WERI-Rb-1 (cell line): ENCODE measurements around the gene UNC5B.

Experiments
- DNase-seq: peaks from one replicate; pipeline ENCODE4 v3.0.0-alpha.2; 2020
- H3K27ac ChIP-seq: fragments of 250-450 bp; sonication (Bioruptor Pico); 2 replicates; pipeline ENCODE4 v1.5.1; 2020; ENCODE audit warnings: mild to moderate bottlenecking, moderate library complexity
- H3K27me3 ChIP-seq: fragments of 250-450 bp; sonication (Bioruptor Pico); 2 replicates; pipeline ENCODE4 v1.5.1; 2021; ENCODE audit warnings: mild to moderate bottlenecking, low read depth, moderate library complexity; ENCODE audit not compliant: insufficient read depth, severe bottlenecking
- H3K36me3 ChIP-seq: fragments of 250-450 bp; sonication (Bioruptor Pico); 2 replicates; pipeline ENCODE4 v1.5.1; 2020; ENCODE audit warnings: mild to moderate bottlenecking, moderate library complexity
- H3K4me3 ChIP-seq: 2 replicates; pipeline ENCODE4 v1.5.1; 2011; ENCODE audit warnings: low read depth, mild to moderate bottlenecking, control low read depth, low read length
- H3K9me3 ChIP-seq: fragments of 250-450 bp; sonication (Bioruptor Pico); 2 replicates; pipeline ENCODE4 v1.5.1; 2021; ENCODE audit warnings: mild to moderate bottlenecking, moderate library complexity; ENCODE audit not compliant: severe bottlenecking
- TF ChIP-seq, protein P1 (sequence below): IDR thresholded peaks from 2 replicates; pipeline ENCODE4 v1.5.1; 2011; ENCODE audit warnings: low read depth, mild to moderate bottlenecking, control low read depth, inconsistent platforms, low read length

UNC5B gene

DNA sequence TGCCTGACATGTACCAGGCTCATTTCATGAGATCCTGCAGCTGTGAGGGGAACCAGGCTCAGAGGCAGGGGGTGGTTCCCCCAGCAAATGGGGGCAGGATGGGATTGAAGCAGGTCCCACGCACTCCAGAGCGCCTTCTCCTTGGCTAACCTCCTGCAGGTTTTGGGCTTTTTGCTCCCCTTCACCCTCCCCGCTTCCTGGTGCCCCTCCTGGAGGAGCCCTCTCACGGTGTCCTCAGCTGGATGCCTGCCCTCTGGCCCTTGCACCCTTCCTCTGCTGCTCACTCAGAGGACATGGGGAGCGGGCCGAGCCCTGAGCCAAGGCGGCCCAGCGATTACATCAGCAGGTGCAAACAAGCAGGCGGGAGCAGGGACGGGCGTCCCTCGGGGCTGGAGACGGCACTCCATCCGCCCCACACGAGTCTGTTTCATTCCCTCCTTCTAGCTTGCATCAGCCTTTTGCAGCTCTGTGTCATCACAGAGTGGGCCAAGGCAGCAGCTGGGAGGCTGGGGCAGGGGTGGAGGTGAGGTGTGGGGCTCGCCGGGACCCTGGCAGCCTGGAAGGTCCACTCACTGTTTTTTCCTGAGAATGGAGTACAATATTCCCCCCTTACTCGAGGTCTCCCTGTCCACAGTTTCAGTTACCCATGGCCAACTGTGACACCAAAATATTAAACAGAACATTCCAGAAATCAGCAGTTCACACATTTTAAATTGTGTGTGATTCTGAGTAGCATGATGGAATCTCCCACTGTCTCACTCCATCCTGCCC, 54.0 kb downstream of the UNC5B start:
- no peaks in the 10 kb centered on the region for H3K36me3 ChIP-seq
- no peak for DNase-seq
- no peaks in the 10 kb centered on the region for H3K27me3 ChIP-seq
- H3K9me3 ChIP-seq: no peaks in the 10 kb centered on the region
- no peak overlapping the region for H3K4me3 ChIP-seq
- TF ChIP-seq, protein P1, sequence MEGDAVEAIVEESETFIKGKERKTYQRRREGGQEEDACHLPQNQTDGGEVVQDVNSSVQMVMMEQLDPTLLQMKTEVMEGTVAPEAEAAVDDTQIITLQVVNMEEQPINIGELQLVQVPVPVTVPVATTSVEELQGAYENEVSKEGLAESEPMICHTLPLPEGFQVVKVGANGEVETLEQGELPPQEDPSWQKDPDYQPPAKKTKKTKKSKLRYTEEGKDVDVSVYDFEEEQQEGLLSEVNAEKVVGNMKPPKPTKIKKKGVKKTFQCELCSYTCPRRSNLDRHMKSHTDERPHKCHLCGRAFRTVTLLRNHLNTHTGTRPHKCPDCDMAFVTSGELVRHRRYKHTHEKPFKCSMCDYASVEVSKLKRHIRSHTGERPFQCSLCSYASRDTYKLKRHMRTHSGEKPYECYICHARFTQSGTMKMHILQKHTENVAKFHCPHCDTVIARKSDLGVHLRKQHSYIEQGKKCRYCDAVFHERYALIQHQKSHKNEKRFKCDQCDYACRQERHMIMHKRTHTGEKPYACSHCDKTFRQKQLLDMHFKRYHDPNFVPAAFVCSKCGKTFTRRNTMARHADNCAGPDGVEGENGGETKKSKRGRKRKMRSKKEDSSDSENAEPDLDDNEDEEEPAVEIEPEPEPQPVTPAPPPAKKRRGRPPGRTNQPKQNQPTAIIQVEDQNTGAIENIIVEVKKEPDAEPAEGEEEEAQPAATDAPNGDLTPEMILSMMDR: no peak
- H3K27ac ChIP-seq: no peak overlapping the region

DNA sequence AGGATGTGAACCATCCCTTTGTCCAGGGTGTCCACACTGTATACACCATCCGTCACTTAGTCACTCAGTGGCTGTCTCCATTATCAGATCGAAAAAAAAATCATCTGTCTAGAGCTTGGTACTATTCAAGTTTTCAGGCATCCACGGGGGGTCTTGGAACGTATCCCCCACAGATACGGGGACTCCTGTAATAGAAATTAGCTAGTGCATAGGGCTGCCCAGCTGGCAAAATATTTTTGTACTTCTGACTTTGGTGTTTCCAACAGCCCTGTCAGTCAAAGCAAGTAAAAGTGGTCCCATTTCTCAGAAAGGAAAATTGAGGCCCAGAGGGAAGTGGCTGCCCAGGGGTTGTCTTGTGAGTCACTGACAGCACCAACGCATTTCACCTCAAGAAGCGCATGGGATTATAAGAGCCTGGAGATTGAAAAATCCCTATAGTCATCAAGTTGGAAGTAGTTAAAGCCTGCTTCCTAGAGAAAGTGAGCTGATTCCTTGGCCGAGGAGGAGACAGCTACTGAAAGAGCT, 54.6 kb downstream of the UNC5B start:
- H3K4me3 ChIP-seq: no peak overlapping the region
- TF ChIP-seq, protein P1: no peak
- no peaks in the 10 kb centered on the region for H3K9me3 ChIP-seq
- no peaks in the 10 kb centered on the region for H3K36me3 ChIP-seq
- no peak overlapping the region for H3K27ac ChIP-seq
- no peaks in the 10 kb centered on the region for H3K27me3 ChIP-seq
- no peak for DNase-seq

DNA sequence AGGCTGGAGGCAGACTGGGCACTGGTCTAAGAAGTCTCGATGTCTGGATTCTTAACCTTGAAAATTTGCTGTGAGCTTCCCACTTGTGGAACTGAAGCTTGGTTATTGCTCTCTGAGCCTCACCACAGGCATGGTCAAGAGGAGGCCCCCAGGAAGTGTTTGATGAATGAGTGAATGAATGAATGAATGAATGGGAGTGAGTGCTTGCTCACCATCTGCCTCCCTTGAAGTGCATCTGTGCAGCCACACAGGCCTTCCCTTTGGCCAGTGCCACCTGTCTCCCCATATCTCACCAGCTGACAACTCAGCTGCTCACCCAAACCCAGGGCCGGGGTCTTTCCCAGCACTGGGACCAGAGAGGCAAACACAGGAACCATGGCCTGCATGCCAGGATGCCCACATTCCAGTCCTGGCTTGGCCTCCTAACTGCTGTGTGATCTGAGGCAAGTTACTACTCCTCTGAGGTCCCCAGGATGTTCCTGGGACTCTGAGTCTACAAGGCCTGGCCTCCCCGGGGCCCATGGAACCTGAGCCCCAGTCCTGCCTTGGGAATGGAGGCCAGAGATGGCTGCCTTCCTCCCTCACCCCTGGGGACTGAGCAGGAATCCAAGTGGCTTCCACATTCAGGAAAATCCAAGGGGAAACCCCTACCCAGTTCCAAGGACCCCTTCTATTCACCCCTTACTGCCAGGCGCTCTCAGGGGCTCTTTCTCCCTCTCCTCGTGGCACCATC, 55.3 kb downstream of the UNC5B start:
- H3K36me3 ChIP-seq: no peaks in the 10 kb centered on the region
- H3K27me3 ChIP-seq: no peaks in the 10 kb centered on the region
- TF ChIP-seq, protein P1: no peak
- no peak overlapping the region for H3K27ac ChIP-seq
- no peak for DNase-seq
- H3K4me3 ChIP-seq: no peak overlapping the region
- H3K9me3 ChIP-seq: no peaks in the 10 kb centered on the region

DNA sequence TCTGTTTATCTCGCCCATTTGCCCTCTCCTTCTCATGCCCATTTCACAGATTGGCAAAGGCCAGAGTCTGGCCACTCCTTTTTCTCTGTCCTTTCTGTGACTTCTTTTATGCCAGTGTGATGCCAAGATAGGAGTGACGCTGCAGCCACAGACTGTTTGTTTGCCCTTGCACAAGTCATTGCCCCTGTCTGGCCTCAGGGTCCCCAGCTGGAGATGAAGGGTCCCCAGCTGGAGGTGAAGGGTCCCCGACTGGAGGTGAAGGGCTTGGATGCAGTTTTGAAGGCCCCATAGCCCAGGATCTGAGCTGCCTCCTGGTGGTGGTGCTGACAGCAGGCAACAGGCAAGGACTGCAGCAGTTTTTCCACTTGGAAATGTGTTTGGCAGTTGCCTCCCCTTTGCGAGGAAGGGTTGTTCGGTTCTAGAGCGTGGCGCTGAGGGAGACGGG, 55.9 kb downstream of the UNC5B start:
- no peaks in the 10 kb centered on the region for H3K9me3 ChIP-seq
- TF ChIP-seq, protein P1: peak; percentile 73
- H3K27ac ChIP-seq: no peak overlapping the region
- H3K27me3 ChIP-seq: no peaks in the 10 kb centered on the region
- no peaks in the 10 kb centered on the region for H3K36me3 ChIP-seq
- H3K4me3 ChIP-seq: no peak overlapping the region
- peak; percentile 43 for DNase-seq

DNA sequence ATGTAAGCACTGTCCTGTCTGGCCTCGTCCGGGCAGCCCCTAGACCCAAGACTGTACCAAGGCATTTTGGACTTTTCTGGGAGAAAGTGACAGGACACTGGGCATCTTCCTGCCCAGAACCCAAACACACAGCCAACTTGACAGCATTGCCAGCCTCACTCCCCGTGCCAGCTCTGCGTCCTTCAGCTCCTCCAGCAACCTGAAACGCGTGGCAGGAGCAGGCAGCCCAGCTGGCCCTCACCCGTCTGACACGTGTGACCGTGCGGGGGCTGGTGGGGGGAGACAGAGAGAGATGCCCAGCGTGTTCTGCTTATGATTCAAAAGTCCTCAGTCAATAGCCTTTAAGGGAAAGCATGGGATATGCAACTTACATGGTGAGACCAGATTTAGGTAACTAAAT, 56.4 kb downstream of the UNC5B start:
- no peak for DNase-seq
- H3K27ac ChIP-seq: no peak overlapping the region
- no peaks in the 10 kb centered on the region for H3K36me3 ChIP-seq
- no peaks in the 10 kb centered on the region for H3K27me3 ChIP-seq
- no peak overlapping the region for H3K4me3 ChIP-seq
- TF ChIP-seq, protein P1: no peak
- H3K9me3 ChIP-seq: no peaks in the 10 kb centered on the region
